OCI-LY7 (cell line): ENCODE measurements around the gene TBL1XR1. TPM values are rescaled to one million over a fixed set of nuclear protein-coding genes. Genes with fewer than 3 reads are reported as not detected.

ENCODE experiments used
- BruUV-seq: library from RNA; stranded (reverse); fragments of 400-500 nt; replicated peaks from 2 replicates; lab custom pipeline; 2021; lab: Mats Ljungman, UMichigan
- CTCF ChIA-PET: fragments of 300-600 bp; sonication (Branson Sonifier 250); formaldehyde crosslinking; loops from one replicate; lab custom pipeline; 2022; ENCODE audit warnings: antibody characterized with exemption; ENCODE audit not compliant: unreplicated experiment; lab: Charles Lee
- POLR2A ChIA-PET: fragments of 300-600 bp; sonication (Branson Sonifier 250); formaldehyde crosslinking; loops from one replicate; lab custom pipeline; 2022; ENCODE audit warnings: antibody characterized with exemption; lab: Charles Lee
- DNase-seq: peaks from one replicate; pipeline ENCODE4 v3.0.0-alpha.2; 2015; ENCODE audit warnings: low spot score
- H2AFZ ChIP-seq: fragments of 200-600 bp; sonication (generic), shearing (Covaris generic); 2 replicates; pipeline ENCODE4 v1.6.1; 2014; ENCODE audit warnings: mild to moderate bottlenecking, antibody characterized with exemption, low read length, moderate library complexity
- H3K27ac ChIP-seq: fragments of 200-600 bp; sonication (generic); 2 replicates; pipeline ENCODE4 v1.5.1; 2014; ENCODE audit warnings: mixed run types, low read depth, mild to moderate bottlenecking, moderate library complexity, low read length, inconsistent platforms; ENCODE audit not compliant: poor library complexity, severe bottlenecking
- H3K36me3 ChIP-seq: fragments of 200-600 bp; sonication (generic); 2 replicates; pipeline ENCODE4 v1.6.1; 2014; ENCODE audit warnings: mild to moderate bottlenecking, antibody characterized with exemption, low read length, moderate library complexity, mixed read lengths; ENCODE audit not compliant: insufficient read depth
- H3K4me1 ChIP-seq: fragments of 200-600 bp; sonication (generic); 2 replicates; pipeline ENCODE4 v1.5.1; 2014; ENCODE audit warnings: mild to moderate bottlenecking, low read length; ENCODE audit not compliant: insufficient read depth, poor library complexity, severe bottlenecking
- H3K4me2 ChIP-seq: fragments of 200-600 bp; sonication (generic); 2 replicates; pipeline ENCODE4 v1.6.1; 2014; ENCODE audit warnings: mild to moderate bottlenecking, low read length
- H3K4me3 ChIP-seq: fragments of 200-600 bp; sonication (generic); 2 replicates; pipeline ENCODE4 v1.5.1; 2014; ENCODE audit warnings: mild to moderate bottlenecking, low read depth, low read length; ENCODE audit not compliant: poor library complexity, severe bottlenecking
- H3K79me2 ChIP-seq: fragments of 200-600 bp; sonication (generic); 2 replicates; pipeline ENCODE4 v1.6.1; 2016; ENCODE audit warnings: low read depth, mild to moderate bottlenecking, low read length, moderate library complexity, mixed read lengths; ENCODE audit not compliant: insufficient read depth
- H3K9me2 ChIP-seq: fragments of 200-600 bp; sonication (generic); 2 replicates; pipeline ENCODE4 v1.6.1; 2016; ENCODE audit warnings: mild to moderate bottlenecking, low read length, mixed read lengths; ENCODE audit not compliant: insufficient read depth
- H3K9me3 ChIP-seq: fragments of 200-600 bp; sonication (generic); 2 replicates; pipeline ENCODE4 v1.6.1; 2014; ENCODE audit warnings: mild to moderate bottlenecking, mixed run types, low read length, mixed read lengths
- H4K20me1 ChIP-seq: fragments of 200-600 bp; sonication (generic); 2 replicates; pipeline ENCODE4 v1.6.1; 2014; ENCODE audit warnings: mild to moderate bottlenecking, antibody characterized with exemption, low read length, moderate library complexity, mixed read lengths; ENCODE audit not compliant: insufficient read depth
- EZH2phosphoT487 ChIP-seq: fragments of 200-600 bp; sonication (generic); IDR thresholded peaks from 2 replicates; pipeline ENCODE4 v1.6.1; 2018; ENCODE audit warnings: low read depth, borderline replicate concordance, mild to moderate bottlenecking, mixed run types, antibody characterized with exemption, low read length, moderate library complexity, mixed read lengths
- intact Hi-C: fragments of 100-400 bp; cut with micrococcal nuclease; formaldehyde crosslinking; loops from one replicate; pipeline ENCODE4 v1.10.0; 2022; ENCODE audit not compliant: unreplicated experiment
- total RNA-seq, 2 experiments: library from RNA; depleted of rRNA in 1 of 2; stranded (reverse); fragments of >200 nt in 1 of 2; shearing (Covaris generic) in 1 of 2; gene quantifications; 2 replicates each; pipeline ENCODE4 v1.2.3, GENCODE V29; 2014 to 2022
- TF ChIP-seq, protein P1 (sequence below): fragments of 200-600 bp; sonication (generic); conservative IDR thresholded peaks from 2 replicates; pipeline ENCODE4 v1.5.1; 2014; ENCODE audit warnings: mild to moderate bottlenecking, antibody characterized with exemption, low read length, moderate library complexity, mixed read lengths

Gene TBL1XR1
- total RNA-seq, 2 experiments from 2014 or later: 103 to 158 TPM

- no peak overlapping the region for H3K27ac ChIP-seq
- H2AFZ ChIP-seq: no peak overlapping the region
- DNase-seq: no peak
- H3K9me3 ChIP-seq: no peaks in the 10 kb centered on the region
- H4K20me1 ChIP-seq: peaks cover 62% of the 10 kb centered on the region
- TF ChIP-seq EZH2phosphoT487: no peak
- TF ChIP-seq, protein P1, sequence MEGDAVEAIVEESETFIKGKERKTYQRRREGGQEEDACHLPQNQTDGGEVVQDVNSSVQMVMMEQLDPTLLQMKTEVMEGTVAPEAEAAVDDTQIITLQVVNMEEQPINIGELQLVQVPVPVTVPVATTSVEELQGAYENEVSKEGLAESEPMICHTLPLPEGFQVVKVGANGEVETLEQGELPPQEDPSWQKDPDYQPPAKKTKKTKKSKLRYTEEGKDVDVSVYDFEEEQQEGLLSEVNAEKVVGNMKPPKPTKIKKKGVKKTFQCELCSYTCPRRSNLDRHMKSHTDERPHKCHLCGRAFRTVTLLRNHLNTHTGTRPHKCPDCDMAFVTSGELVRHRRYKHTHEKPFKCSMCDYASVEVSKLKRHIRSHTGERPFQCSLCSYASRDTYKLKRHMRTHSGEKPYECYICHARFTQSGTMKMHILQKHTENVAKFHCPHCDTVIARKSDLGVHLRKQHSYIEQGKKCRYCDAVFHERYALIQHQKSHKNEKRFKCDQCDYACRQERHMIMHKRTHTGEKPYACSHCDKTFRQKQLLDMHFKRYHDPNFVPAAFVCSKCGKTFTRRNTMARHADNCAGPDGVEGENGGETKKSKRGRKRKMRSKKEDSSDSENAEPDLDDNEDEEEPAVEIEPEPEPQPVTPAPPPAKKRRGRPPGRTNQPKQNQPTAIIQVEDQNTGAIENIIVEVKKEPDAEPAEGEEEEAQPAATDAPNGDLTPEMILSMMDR: no peak
- POLR2A ChIA-PET: interaction anchor here (0.6 to 1.8 kb wide), 8 partner anchors 12 to 1048 kb away, joined by 3 to 13 read pairs (median 3); no protein-coding TSS in a partner anchor
- BruUV-seq: no TSS peak
- peaks cover 55% of the 10 kb centered on the region for H3K4me1 ChIP-seq
- H3K79me2 ChIP-seq: peaks cover 100% of the 10 kb centered on the region
- H3K4me3 ChIP-seq: no peak overlapping the region
- intact Hi-C loops: no loop called here
- H3K4me2 ChIP-seq: peak overlapping the region; percentile 25
- H3K36me3 ChIP-seq: peaks cover 32% of the 10 kb centered on the region; the same call in 1 of the 2 replicates
- H3K9me2 ChIP-seq: no peaks in the 10 kb centered on the region
- CTCF ChIA-PET: no interaction called here
Observed at GRCh38 chr3:177180506-177180905, 16.8 kb downstream of the TBL1XR1 start.

- ChIA-PET POLR2A (interaction anchor here (0.6 to 1.8 kb wide), 9 partner anchors 11 to 75 kb away, joined by 3 to 13 read pairs (median 4); no protein-coding TSS in a partner anchor), CTCF (no interaction called here)
- TF ChIP-seq EZH2phosphoT487: no peak
- TF ChIP-seq, protein P1: no peak
- Histone ChIP-seq H3K36me3 (peaks cover 32% of the 10 kb centered on the region; the same call in 1 of the 2 replicates), H4K20me1 (peaks cover 58% of the 10 kb centered on the region), H3K27ac (peak overlapping the region; percentile 1), H3K4me2 (peak overlapping the region; percentile 25), H3K9me3 (no peaks in the 10 kb centered on the region), H2AFZ (no peak overlapping the region), H3K4me1 (peaks cover 46% of the 10 kb centered on the region), H3K9me2 (no peaks in the 10 kb centered on the region), H3K4me3 (no peak overlapping the region), H3K79me2 (peaks cover 100% of the 10 kb centered on the region)
- DNase-seq: peak; percentile 51
- intact Hi-C loops: no loop called here
- BruUV-seq: no TSS peak
Observed at GRCh38 chr3:177179281-177180067, 17.8 kb downstream of the TBL1XR1 start.
